Omental fat pad (tissue), 4 donors: ENCODE measurements around the gene CDH23. TPM values are rescaled to one million over a fixed set of nuclear protein-coding genes. Genes with fewer than 3 reads are reported as not detected.

ENCODE experiments used
- ATAC-seq: fragments of 150-250 bp; one replicate; pipeline ENCODE4 v1.9.1; 2016; ENCODE audit warnings: mild to moderate bottlenecking, moderate library complexity; ENCODE audit not compliant: low FRiP score
- DNase-seq: peaks from one replicate; pipeline ENCODE4 v3.0.0-alpha.2; 2019; ENCODE audit warnings: low spot score
- total RNA-seq, 4 donors: library from RNA; depleted of rRNA; stranded (reverse); fragments of >200 nt; gene quantifications; one replicate each; pipeline ENCODE4 v1.1.0, GENCODE V29; 2016
- TF ChIP-seq, protein P1 (sequence below), 3 donors: fragments of 450-650 bp; IDR thresholded peaks; one replicate each; pipeline ENCODE4 v1.5.1; 2016 to 2017; ENCODE audit warnings: antibody characterized with exemption in 3 of 3, mild to moderate bottlenecking in 3 of 3, moderate library complexity in 2 of 3

Gene CDH23
- total RNA-seq, 4 donors from 2014 or later: 25.3 to 41.9 (median 34.4) TPM

DNA sequence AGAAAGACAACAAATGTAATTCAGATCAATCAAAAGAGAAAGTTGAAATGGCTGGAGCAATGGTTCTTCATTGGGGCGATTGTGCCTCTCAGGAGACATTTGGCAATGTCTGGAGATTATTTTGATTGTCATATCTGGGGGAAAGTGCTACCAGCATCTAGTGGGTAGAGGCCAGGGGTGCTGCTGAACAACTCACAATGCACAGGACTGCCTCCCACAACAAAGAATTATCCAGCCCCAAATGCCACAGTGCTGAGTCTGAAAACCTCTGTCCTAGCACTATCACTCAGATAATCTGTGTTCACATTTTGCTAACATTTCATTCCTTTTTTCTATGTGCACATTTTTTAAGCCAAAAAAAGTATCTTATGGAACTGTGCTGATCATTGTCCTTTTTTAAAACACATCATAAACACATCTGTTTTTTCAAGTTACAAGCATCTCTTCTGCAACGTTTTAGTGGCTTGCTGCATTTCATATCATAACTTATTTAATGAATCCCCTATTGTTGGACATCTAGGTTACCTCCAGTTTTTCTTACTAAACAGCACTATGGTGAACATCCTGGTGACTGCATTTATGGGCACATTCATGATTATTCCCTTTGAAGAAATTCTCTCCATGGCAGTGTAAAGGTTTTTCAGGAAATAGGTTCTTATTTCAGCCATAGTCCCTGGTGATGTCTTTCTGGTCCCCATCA is 208.7 kb downstream of the CDH23 start:
- TF ChIP-seq, protein P1, sequence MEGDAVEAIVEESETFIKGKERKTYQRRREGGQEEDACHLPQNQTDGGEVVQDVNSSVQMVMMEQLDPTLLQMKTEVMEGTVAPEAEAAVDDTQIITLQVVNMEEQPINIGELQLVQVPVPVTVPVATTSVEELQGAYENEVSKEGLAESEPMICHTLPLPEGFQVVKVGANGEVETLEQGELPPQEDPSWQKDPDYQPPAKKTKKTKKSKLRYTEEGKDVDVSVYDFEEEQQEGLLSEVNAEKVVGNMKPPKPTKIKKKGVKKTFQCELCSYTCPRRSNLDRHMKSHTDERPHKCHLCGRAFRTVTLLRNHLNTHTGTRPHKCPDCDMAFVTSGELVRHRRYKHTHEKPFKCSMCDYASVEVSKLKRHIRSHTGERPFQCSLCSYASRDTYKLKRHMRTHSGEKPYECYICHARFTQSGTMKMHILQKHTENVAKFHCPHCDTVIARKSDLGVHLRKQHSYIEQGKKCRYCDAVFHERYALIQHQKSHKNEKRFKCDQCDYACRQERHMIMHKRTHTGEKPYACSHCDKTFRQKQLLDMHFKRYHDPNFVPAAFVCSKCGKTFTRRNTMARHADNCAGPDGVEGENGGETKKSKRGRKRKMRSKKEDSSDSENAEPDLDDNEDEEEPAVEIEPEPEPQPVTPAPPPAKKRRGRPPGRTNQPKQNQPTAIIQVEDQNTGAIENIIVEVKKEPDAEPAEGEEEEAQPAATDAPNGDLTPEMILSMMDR (IDR thresholded peaks at IDR 0.05): no peak
- ATAC-seq (no peak), DNase-seq (no peak)

GRCh38 chr10:71606257-71607081 is 209.7 kb downstream of the CDH23 start:
- DNase-seq (no peak), ATAC-seq (no peak)
- TF ChIP-seq, protein P1 (IDR thresholded peaks at IDR 0.05): no peak

GRCh38 chr10:71607082-71607443 is 210.3 kb downstream of the CDH23 start:
- TF ChIP-seq, protein P1 (IDR thresholded peaks at IDR 0.05): no peak
- no peak for ATAC-seq
- DNase-seq: no peak

GRCh38 chr10:71608819-71609768 is 212.4 kb downstream of the CDH23 start:
- TF ChIP-seq, protein P1 (IDR thresholded peaks at IDR 0.05): no peak
- ATAC-seq (no peak), DNase-seq (peak; percentile 87)

DNA sequence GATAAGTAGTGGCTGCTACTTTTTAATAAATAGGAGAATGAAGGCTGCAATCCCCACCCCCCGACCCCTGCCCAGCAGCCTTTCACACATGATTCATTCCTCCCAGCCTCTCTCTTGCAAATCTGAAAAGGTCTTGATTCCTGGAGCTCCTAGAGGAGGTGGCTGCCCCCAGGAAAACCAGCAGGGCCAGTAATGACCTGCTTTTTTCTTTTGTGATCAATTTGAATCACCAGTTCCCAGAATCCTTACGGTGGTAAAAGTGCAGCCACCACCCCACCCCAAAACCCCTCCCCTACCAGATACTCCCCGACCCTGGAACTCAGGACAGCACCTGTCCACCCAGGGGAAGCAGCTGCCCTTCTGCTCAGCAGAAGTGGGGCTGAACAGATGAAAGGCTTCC is 213.9 kb downstream of the CDH23 start:
- no peak for ATAC-seq
- TF ChIP-seq, protein P1 (IDR thresholded peaks at IDR 0.05): no peak
- DNase-seq: no peak

DNA sequence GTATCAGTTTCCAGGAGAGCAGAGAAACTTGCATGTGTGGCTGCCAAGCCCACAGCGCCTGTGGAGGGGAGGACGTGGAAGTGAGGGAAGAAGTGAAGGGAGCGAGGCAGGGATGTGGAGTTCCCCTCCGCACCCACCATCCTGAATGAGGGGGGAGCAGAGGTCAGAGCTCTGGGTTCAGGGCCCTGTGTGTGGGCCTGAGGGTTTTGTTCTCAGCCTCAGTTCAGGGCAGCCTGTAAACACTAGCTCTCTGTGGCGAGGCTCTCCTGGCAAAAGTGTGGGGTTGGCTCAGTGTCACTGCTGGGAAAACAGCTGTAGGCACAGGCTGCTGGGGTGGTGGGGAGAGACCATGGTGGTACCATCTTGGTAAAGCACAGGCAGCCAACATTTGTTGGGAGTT is 214.4 kb downstream of the CDH23 start:
- TF ChIP-seq, protein P1 (IDR thresholded peaks at IDR 0.05): no peak
- DNase-seq (no peak), ATAC-seq (no peak)
